Stimulated activated CD4-positive, alpha-beta T cell treated with anti-CD3 and anti-CD28 coated beads, Interleukin-2, amount 100 ng/mL, for 4 hours (primary cell): ENCODE data around the gene KRT78.

Experiments
- DNase-seq: peaks from one replicate; pipeline ENCODE4 v3.0.0-alpha.2; 2020; ENCODE audit warnings: low read depth

KRT78 gene

DNA sequence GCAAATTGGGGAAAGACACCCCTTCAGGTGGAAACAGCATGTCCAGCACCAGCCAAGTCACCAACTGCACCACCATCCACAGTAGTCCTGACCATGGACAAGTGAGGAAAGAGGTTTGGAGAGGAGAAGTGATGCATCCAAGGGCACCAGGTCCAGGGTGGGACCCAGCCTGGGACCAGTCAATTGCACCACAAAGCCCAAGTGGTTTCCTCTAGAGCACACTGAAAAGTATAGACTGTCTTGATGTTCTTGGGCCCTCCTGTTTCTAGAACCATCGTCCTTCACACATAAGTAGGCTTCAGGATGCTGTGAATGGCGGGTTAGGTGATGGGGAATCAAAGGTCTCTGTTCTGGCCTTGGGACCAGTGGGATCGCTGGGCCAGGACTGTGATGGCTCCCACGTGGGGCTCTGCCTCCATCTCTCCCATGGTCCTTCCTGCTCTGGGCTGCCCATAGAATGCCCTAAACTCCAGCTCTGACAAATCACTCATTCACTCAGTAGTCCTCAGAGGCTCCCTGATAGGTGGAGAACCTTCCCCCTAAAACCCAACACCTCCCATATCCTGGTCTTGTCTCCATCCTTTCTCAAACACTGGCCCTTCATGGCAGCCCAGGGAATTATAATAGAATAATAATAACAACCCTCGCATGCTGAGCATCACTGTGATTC, 23.9 kb downstream of the KRT78 start:
- DNase-seq, result no peak

DNA sequence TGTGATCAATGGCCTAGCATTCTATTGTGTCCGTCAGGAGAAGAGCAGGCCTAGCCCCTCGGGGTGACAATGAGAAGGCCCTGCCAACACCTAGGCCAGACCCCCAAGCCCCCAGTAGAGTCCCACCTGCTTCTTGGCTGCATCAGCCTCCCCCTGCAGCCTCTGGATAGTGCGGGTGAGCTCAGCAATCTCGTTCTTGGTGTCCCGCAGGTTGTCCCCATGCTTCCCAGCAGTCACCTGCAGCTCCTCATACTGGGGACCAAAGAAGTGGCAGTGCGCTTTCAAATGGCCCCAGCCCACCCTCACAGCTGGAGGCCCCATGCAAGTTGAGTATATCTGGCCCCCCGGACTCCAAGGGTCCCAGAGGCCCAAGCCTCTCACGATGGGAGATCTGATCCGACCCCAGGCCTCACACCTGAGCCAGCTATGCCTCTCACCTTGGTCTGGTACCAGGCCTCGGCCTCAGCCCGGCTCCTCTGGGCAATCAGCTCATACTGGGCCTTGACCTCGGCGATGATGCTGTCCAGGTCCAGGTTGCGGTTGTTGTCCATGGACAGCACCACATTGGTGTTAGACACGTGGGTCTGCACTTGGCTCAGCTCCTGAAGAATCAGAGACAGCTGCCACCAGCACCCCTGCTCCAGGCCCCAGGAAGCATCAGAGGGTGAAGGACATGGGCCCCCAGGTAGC, 24.9 kb downstream of the KRT78 start:
- DNase-seq, result no peak

GRCh38 chr12:52822771-52823510, 25.9 kb downstream of the KRT78 start:
- no peak for DNase-seq

GRCh38 chr12:52821826-52822660, 26.8 kb downstream of the KRT78 start:
- no peak for DNase-seq

DNA sequence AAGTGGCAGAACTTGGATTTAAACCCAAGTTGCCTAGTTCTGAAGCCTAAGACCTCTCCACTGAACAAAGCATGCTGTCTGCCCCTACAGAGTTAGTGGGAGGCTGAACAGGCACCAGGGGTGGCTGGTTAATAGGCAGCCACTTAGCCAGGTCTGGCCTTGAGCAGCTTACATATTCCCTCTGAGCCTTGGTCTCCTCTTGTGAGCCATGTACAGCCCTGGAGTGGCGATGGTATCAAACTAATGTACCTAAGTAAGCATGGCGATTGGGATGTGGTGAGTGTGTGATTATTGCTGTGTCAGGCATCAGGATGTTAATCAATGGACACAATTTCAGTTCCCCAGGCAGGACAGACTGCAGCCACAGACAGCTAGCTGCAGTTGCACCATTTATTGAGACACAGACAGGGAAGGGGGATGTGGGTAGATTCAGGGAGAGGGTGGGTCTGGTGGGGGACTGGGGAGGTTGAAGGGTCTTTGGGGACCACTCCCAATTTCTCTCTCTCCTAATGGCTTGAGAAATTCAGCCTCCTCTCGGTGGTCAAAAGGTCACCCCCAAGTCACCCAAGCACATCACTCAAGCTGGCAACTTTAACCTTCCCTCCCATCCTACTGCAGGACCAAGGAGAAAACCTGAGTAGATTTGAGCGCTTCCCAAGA, 27.6 kb downstream of the KRT78 start:
- DNase-seq, result no peak

DNA sequence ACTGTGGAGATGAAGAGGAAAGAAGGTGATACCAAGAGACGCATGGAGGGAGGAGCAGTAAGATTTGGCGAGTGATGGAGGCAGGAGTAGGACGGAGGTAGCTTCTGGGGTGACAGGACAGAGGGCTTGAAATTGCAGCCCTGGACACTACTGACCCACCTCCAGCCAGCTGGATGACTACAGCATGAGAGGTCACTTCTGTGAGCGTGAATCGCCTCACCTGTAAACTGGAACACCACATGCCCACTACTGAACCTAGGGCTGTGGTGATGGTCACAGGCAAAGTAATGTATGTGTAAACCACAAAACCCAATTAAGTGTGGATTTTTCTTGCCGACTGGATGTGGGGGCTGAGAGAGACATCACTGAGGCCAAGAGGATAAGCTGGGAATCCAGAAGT, 28.3 kb downstream of the KRT78 start:
- DNase-seq, result no peak

DNA sequence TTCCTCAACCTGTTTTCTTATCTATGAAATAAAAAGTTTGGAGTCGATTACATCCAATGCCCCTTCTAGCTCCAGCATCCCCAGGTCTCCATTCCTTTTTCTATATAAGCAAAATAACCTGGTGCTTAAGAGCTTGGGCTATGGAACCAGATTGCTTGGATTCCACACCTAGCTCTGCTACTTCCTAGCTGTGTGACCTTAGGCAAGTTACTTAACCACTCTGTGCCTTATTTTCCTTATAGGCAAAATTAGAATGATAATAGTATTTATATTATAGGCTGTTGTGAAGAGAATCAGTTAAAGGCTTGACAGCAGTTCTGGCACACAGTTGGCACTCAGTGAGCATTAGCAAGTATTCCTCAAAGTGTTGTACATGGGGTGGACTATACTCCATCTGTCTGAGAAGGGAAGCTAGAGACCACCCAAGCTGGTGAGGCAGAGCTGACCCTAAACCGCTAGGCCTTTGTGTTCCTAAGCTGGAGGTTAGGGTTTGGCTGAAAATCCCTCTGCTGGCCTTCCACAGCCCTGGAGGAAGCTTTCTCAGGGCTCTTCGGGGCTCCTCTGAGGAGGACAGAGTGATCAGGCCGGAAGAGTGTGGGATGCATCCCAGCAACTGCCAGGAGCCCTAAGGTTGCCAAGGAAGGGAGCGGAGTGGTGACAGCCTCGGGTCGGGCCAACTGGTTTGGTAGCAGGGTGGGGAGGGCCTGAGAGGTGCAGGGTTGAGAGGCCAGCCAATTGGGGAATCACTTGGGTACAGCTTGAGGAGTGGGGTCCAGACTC, 28.9 kb downstream of the KRT78 start:
- DNase-seq, result no peak

DNA sequence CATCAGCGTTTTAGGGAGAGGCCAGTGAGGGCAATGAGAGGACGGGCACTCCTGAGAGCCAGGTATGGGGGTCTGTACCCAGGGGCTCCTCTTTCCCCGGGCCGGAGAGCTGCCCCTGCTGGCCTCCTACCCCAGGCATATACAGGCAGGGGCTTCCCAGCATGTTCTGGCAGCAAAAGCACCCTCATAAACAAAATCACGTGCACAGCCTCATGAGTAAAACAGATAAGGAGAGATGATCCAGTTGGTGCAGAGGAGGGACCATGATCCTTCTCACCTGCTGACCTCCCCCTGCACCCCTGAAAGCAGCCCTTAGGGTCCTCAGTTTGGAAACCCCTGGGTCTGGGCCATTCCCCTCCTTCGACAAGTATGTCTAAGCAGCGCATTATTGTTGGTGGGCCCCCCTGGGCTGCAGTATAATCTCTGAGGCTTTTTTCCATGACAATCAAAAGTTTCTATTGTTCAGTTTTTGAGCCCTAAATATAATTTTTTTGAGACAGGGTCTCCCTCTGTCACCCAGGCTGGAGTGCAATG, 29.8 kb downstream of the KRT78 start:
- no peak for DNase-seq

- DNase-seq, result no peak
Observed at GRCh38 chr12:52818388-52818787, 30.4 kb downstream of the KRT78 start.

DNA sequence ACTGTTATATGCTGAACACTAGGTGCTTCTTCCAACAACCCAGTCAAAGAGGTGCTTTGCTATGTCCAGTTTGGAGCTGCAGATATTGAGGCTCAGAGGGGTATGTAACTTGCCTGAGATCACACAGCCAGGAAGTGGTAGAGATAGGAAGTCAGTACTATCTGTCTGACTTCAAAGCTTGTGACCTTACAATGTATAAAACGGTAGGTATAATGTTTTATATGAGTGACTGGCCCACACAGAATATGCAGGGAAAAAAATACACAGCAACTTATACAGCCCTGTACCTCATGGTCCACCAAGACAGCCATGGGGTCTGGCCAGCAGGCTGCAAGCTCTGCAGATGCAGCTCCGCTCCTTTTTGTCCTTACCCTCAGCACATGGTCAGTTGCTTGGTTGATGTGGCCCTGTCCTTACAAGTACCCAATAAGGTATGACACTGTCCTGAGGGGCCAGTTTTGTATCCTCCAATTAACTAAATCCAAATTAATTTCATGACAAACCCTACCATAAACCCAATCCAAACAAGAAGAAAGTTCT, 31.0 kb downstream of the KRT78 start:
- DNase-seq, result no peak

GRCh38 chr12:52817003-52817698, 31.6 kb downstream of the KRT78 start:
- DNase-seq, result no peak

GRCh38 chr12:52815676-52816588, 32.9 kb downstream of the KRT78 start:
- no peak for DNase-seq

DNA sequence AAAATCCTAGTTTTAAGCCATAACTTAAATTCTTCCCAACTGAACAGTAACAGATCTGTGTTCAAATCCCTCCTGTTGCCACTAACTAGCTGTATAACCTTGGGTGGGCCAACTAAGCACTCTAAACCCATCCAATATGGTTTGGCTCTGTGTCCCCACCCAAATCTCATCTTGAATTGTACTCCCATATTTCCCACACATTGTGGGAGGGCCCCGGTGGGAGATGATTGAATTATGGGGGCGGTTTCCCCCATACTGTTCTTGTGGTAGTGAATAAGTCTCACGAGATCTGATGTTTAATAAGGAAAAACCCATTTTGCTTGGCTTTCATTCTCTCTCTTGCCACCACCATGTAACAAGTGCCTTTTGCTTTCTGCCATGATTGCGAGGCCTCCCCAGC, 33.6 kb downstream of the KRT78 start:
- DNase-seq, result no peak

GRCh38 chr12:52814710-52815155, 34.1 kb downstream of the KRT78 start:
- DNase-seq, result no peak

DNA sequence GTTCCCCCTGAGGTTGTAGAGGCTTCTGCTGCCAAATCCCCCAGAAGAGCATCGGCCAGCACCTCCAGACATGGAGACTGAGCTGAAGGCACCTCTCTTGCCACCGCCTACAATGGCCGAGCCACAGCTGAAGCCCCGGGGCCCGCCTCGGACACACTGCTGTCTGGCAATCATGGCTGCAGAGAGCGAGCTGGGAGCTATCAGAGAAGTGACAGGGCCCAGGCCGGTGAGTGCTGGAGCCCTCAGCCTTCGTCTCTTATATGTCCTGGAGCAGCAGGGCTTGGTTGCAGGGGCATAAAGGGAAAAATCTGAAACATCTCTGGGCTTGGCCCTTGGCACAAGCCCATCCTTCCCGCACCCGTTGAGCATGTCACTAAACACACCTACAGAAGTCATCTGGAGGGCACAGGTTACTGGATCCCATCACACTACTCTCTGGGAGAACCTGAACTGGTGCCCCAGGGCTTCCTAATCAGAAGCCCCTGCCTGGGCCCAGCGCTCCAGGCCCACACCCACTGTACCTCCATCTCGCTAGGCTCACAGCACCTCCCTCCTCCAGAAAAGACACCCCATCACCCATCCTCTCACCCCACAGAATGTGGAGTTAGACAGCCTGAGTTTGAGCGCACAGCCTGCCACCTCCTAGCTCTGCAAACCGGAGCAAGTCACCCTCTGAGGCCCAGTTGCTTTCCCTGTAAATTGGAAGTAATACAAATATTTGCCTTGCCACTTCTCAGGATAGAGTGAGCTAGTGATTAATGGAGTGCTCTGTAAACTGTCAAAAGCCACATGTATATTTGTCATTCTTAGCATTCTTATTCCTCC, 34.7 kb downstream of the KRT78 start, which contains the start of gene KRT4:
TSS of gene KRT4 (minus strand) at position 232 of the 825 bp plus-strand sequence. CDS start at position 174, 58 bp downstream.
- no peak for DNase-seq

- DNase-seq, result no peak
Observed at GRCh38 chr12:52813203-52813819, 35.5 kb downstream of the KRT78 start.

- DNase-seq, result no peak
Observed at GRCh38 chr12:52812749-52813148, 36.0 kb downstream of the KRT78 start.
